ENCODE measurements around the gene ARMC5.

DNA sequence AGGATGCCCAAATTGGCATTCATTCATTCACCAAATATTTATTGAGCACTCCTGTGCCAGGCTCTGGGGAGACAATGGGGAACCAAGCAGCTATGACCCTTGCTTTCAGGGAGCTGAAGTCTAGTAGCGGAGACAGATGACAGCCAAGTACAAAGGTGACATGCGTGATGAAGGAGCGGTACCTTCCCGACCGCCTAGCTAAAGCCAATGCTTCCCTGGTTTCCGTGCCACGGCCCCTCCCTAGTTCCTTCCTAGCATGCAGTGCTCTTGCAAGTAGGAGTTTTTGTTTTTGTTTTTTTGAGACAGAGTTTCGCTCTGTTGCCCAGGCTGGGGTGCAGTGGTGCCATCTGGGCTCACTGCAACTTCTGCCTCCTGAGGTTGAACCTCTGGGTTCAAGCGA, 20.4 kb downstream of the ARMC5 start:
- TF ChIP-seq, protein P1, sequence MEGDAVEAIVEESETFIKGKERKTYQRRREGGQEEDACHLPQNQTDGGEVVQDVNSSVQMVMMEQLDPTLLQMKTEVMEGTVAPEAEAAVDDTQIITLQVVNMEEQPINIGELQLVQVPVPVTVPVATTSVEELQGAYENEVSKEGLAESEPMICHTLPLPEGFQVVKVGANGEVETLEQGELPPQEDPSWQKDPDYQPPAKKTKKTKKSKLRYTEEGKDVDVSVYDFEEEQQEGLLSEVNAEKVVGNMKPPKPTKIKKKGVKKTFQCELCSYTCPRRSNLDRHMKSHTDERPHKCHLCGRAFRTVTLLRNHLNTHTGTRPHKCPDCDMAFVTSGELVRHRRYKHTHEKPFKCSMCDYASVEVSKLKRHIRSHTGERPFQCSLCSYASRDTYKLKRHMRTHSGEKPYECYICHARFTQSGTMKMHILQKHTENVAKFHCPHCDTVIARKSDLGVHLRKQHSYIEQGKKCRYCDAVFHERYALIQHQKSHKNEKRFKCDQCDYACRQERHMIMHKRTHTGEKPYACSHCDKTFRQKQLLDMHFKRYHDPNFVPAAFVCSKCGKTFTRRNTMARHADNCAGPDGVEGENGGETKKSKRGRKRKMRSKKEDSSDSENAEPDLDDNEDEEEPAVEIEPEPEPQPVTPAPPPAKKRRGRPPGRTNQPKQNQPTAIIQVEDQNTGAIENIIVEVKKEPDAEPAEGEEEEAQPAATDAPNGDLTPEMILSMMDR (conservative IDR thresholded peaks at IDR 0.05) = no peak
- no peak for TF ChIP-seq ZFX (IDR thresholded peaks at IDR 0.05)
